Loucy (cell line): ENCODE measurements around the gene GRB10.

ENCODE experiments used
- H2AFZ ChIP-seq: fragments of 200-600 bp; sonication (generic); 2 replicates; pipeline ENCODE4 v1.6.0; 2016; ENCODE audit warnings: antibody characterized with exemption, mild to moderate bottlenecking, low read length, moderate library complexity
- H3F3A ChIP-seq: fragments of 200-600 bp; 2 replicates; pipeline ENCODE4 v1.6.0; 2016; ENCODE audit warnings: antibody characterized with exemption, low read depth, mild to moderate bottlenecking
- H3K27me3 ChIP-seq: fragments of 200-600 bp; sonication (generic); 2 replicates; pipeline ENCODE4 v1.6.1; 2014; ENCODE audit warnings: low read length, mild to moderate bottlenecking; ENCODE audit not compliant: insufficient read depth, poor library complexity, severe bottlenecking
- H3K36me3 ChIP-seq: fragments of 200-600 bp; sonication (generic); 2 replicates; pipeline ENCODE4 v1.6.1; 2016; ENCODE audit warnings: low read length; ENCODE audit not compliant: insufficient read depth
- H3K4me1 ChIP-seq: fragments of 200-600 bp; sonication (generic); 2 replicates; pipeline ENCODE4 v1.5.1; 2014; ENCODE audit warnings: low read length, mild to moderate bottlenecking; ENCODE audit not compliant: insufficient read depth, poor library complexity, severe bottlenecking
- H3K4me2 ChIP-seq: fragments of 200-600 bp; sonication (generic); 2 replicates; pipeline ENCODE4 v1.6.0; 2014; ENCODE audit warnings: antibody characterized with exemption, low read length, low read depth, mild to moderate bottlenecking; ENCODE audit not compliant: poor library complexity, severe bottlenecking
- H3K4me3 ChIP-seq: fragments of 200-600 bp; sonication (generic); 2 replicates; pipeline ENCODE4 v1.5.1; 2014; ENCODE audit warnings: low read length, mild to moderate bottlenecking, mixed read lengths; ENCODE audit not compliant: poor library complexity, severe bottlenecking
- H3K79me2 ChIP-seq: fragments of 200-600 bp; sonication (generic); 2 replicates; pipeline ENCODE4 v1.6.1; 2014; ENCODE audit warnings: low read length; ENCODE audit not compliant: insufficient read depth
- H3K9ac ChIP-seq: fragments of 200-600 bp; sonication (generic); 2 replicates; pipeline ENCODE4 v1.6.0; 2014; ENCODE audit warnings: mild to moderate bottlenecking, low read depth, low read length, moderate library complexity; ENCODE audit not compliant: poor library complexity, severe bottlenecking
- H3K9me2 ChIP-seq: fragments of 200-600 bp; sonication (generic); replicated peaks from 2 replicates; pipeline ENCODE4 v1.6.1; 2016; ENCODE audit warnings: low read depth, low read length, mixed read lengths
- H3K9me3 ChIP-seq: fragments of 200-600 bp; sonication (generic); 2 replicates; pipeline ENCODE4 v1.6.1; 2014; ENCODE audit warnings: mild to moderate bottlenecking, antibody characterized with exemption, low read length, low read depth; ENCODE audit not compliant: insufficient read depth
- H4K20me1 ChIP-seq: fragments of 200-600 bp; sonication (generic); 2 replicates; pipeline ENCODE4 v1.6.0; 2014; ENCODE audit warnings: antibody characterized with exemption, low read length, mild to moderate bottlenecking; ENCODE audit not compliant: insufficient read depth, poor library complexity, severe bottlenecking
- EZH2phosphoT487 ChIP-seq: fragments of 200-600 bp; IDR thresholded peaks from 2 replicates; pipeline ENCODE4 v1.6.1; 2018; ENCODE audit warnings: antibody characterized with exemption, mild to moderate bottlenecking, moderate library complexity, borderline replicate concordance
- TF ChIP-seq, protein P1 (sequence below): fragments of 200-600 bp; sonication (generic); conservative IDR thresholded peaks from 2 replicates; pipeline ENCODE4 v1.5.1; 2014; ENCODE audit warnings: mild to moderate bottlenecking, antibody characterized with exemption, low read length

The GRB10 gene

DNA sequence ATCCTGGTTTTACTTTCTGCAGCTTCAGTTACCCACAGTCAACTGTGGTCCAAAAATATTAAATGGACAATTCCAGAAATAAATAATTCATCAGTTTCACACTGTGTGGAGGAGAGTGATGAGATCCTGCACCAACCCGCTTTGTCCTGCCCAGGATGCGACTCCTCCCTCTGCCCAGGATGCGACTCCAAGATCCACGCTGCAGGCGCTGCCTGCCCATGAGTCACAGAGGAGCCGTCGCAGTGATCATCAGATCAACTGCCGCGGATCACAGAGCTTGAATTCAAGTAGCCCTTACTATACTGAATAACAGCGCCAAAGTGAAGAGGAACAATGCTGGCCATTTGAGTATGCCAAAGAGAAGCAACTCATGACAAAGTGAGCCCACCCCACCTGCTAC lies 61.5 kb downstream of the GRB10 start:
- Histone ChIP-seq H2AFZ (no peak overlapping the region), H3K27me3 (no peaks in the 10 kb centered on the region), H3K79me2 (no peaks in the 10 kb centered on the region), H3K4me3 (no peak overlapping the region), H3K9me2 (no peaks in the 10 kb centered on the region), H3K36me3 (no peaks in the 10 kb centered on the region), H3K9ac (no peak overlapping the region), H3K4me1 (no peaks in the 10 kb centered on the region), H3K4me2 (no peak overlapping the region), H3F3A (no peaks in the 10 kb centered on the region), H3K9me3 (no peaks in the 10 kb centered on the region), H4K20me1 (no peaks in the 10 kb centered on the region)
- TF ChIP-seq, protein P1, sequence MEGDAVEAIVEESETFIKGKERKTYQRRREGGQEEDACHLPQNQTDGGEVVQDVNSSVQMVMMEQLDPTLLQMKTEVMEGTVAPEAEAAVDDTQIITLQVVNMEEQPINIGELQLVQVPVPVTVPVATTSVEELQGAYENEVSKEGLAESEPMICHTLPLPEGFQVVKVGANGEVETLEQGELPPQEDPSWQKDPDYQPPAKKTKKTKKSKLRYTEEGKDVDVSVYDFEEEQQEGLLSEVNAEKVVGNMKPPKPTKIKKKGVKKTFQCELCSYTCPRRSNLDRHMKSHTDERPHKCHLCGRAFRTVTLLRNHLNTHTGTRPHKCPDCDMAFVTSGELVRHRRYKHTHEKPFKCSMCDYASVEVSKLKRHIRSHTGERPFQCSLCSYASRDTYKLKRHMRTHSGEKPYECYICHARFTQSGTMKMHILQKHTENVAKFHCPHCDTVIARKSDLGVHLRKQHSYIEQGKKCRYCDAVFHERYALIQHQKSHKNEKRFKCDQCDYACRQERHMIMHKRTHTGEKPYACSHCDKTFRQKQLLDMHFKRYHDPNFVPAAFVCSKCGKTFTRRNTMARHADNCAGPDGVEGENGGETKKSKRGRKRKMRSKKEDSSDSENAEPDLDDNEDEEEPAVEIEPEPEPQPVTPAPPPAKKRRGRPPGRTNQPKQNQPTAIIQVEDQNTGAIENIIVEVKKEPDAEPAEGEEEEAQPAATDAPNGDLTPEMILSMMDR: no peak
- TF ChIP-seq EZH2phosphoT487: no peak

DNA sequence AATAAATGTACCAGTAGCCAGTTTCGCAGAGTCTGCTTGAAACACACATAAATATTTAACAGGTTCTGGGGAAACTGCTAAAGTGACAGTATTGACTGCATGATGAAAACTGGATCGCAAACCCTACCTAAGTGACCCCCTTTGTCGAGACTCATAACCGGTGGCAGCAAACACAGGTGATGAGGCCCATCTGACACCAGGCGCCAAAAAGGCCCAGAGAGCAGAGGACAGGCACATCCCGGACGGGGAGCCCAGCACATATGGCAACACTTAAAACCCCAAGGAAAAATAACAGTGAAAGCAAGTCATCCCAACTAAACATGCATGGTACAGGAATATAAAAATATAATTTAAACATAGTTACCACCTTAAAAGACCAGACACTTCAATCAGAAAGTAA lies 62.4 kb downstream of the GRB10 start:
- no peaks in the 10 kb centered on the region for H3K4me1 ChIP-seq
- H2AFZ ChIP-seq: no peak overlapping the region
- H3K9ac ChIP-seq: no peak overlapping the region
- H3K4me3 ChIP-seq: no peak overlapping the region
- no peaks in the 10 kb centered on the region for H3K9me2 ChIP-seq
- no peaks in the 10 kb centered on the region for H3K27me3 ChIP-seq
- H3F3A ChIP-seq: no peaks in the 10 kb centered on the region
- H3K4me2 ChIP-seq: no peak overlapping the region
- no peaks in the 10 kb centered on the region for H3K9me3 ChIP-seq
- H4K20me1 ChIP-seq: no peaks in the 10 kb centered on the region
- no peaks in the 10 kb centered on the region for H3K36me3 ChIP-seq
- TF ChIP-seq EZH2phosphoT487: no peak
- TF ChIP-seq, protein P1: no peak
- no peaks in the 10 kb centered on the region for H3K79me2 ChIP-seq

DNA sequence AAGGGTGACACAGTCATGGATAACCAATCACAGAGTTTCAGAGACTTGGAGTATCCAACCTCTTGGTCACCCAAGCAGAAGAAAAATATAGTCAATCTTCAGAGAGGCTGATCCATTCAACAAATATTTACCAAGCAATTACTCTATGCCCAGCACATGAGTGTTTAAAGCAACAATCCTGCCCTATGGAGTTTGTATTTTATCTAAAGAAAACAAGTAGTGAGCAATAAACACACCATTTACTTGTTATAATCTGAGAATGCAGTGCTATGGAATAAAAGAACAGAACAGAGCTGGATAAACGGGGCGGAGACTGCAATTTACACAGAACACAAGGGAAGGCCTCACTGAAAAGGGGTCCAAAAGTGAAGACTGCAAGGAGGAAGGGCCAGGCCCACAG lies 63.8 kb downstream of the GRB10 start:
- Histone ChIP-seq H3K9me3 (no peaks in the 10 kb centered on the region), H3K79me2 (no peaks in the 10 kb centered on the region), H3K4me1 (no peaks in the 10 kb centered on the region), H3K4me2 (no peak overlapping the region), H3F3A (no peaks in the 10 kb centered on the region), H2AFZ (no peak overlapping the region), H3K9ac (no peak overlapping the region), H3K36me3 (no peaks in the 10 kb centered on the region), H3K4me3 (no peak overlapping the region), H3K27me3 (no peaks in the 10 kb centered on the region), H3K9me2 (no peaks in the 10 kb centered on the region), H4K20me1 (no peaks in the 10 kb centered on the region)
- no peak for TF ChIP-seq EZH2phosphoT487
- TF ChIP-seq, protein P1: no peak
